GM23338 (cell line): ENCODE results near the gene OR51B2. TPM values are rescaled to one million over a fixed set of nuclear protein-coding genes. Genes with fewer than 3 reads are reported as not detected.

Experiments
- ATAC-seq: fragments of 200-7000 bp; cut with Tn5 transposase; 3 replicates; pipeline ENCODE4 v1.9.1; 2020
- DNase-seq: peaks from one replicate; pipeline ENCODE4 v3.0.0-alpha.2; 2015; ENCODE audit warnings: low spot score
- H2AFZ ChIP-seq: fragments of 200-600 bp; sonication (generic); 2 replicates; pipeline ENCODE4 v1.8.0; 2016; ENCODE audit warnings: antibody characterized with exemption, mild to moderate bottlenecking, moderate library complexity
- H3F3A ChIP-seq: fragments of 200-600 bp; sonication (generic); replicated peaks from 2 replicates; pipeline ENCODE4 v1.8.0; 2017; ENCODE audit warnings: antibody characterized with exemption, mixed run types, low read depth
- H3K27ac ChIP-seq: fragments of 200-600 bp; sonication (generic); 2 replicates; pipeline ENCODE4 v1.6.1; 2016; ENCODE audit warnings: low read depth
- H3K27me3 ChIP-seq: fragments of 200-600 bp; sonication (generic); 2 replicates; pipeline ENCODE4 v1.8.0; 2016; ENCODE audit warnings: mild to moderate bottlenecking, mixed run types, moderate library complexity; ENCODE audit not compliant: insufficient read depth
- H3K36me3 ChIP-seq: fragments of 200-600 bp; sonication (generic); 2 replicates; pipeline ENCODE4 v1.8.0; 2016; ENCODE audit warnings: mild to moderate bottlenecking; ENCODE audit not compliant: insufficient read depth
- H3K4me1 ChIP-seq: fragments of 200-600 bp; sonication (generic); 2 replicates; pipeline ENCODE4 v1.8.0; 2016; ENCODE audit warnings: mild to moderate bottlenecking, moderate library complexity; ENCODE audit not compliant: insufficient read depth
- H3K4me2 ChIP-seq: fragments of 200-600 bp; sonication (generic); 2 replicates; pipeline ENCODE4 v1.7.1; 2017; ENCODE audit warnings: mixed run types
- H3K4me3 ChIP-seq: fragments of 200-600 bp; sonication (generic); 2 replicates; pipeline ENCODE4 v1.6.1; 2016; ENCODE audit warnings: mixed run types
- H3K79me2 ChIP-seq: fragments of 200-600 bp; sonication (generic); replicated peaks from 2 replicates; pipeline ENCODE4 v1.8.0; 2017; ENCODE audit warnings: mild to moderate bottlenecking; ENCODE audit not compliant: insufficient read depth
- H3K9me2 ChIP-seq: fragments of 200-600 bp; sonication (generic); 2 replicates; pipeline ENCODE4 v1.8.0; 2017; ENCODE audit not compliant: insufficient read depth
- H4K20me1 ChIP-seq: fragments of 200-600 bp; sonication (generic); replicated peaks from 2 replicates; pipeline ENCODE4 v1.8.0; 2017; ENCODE audit warnings: mild to moderate bottlenecking; ENCODE audit not compliant: insufficient read depth
- H3K27ac Mint-ChIP-seq: 2 replicates; pipeline ENCODE4 v1.8.0; 2020; ENCODE audit warnings: inconsistent platforms, mild to moderate bottlenecking, moderate library complexity, mixed read lengths
- H3K27me3 Mint-ChIP-seq: 3 replicates; pipeline ENCODE4 v1.8.0; 2022; ENCODE audit warnings: low read depth, mild to moderate bottlenecking, moderate library complexity, mixed read lengths, inconsistent platforms; ENCODE audit not compliant: insufficient read depth, poor library complexity
- H3K36me3 Mint-ChIP-seq: 3 replicates; pipeline ENCODE4 v1.8.0; 2021; ENCODE audit warnings: low read depth, mild to moderate bottlenecking, inconsistent platforms, moderate library complexity, mixed read lengths
- H3K4me1 Mint-ChIP-seq: 3 replicates; pipeline ENCODE4 v1.8.0; 2020; ENCODE audit warnings: mild to moderate bottlenecking, inconsistent platforms, mixed read lengths
- H3K4me3 Mint-ChIP-seq: 3 replicates; pipeline ENCODE4 v1.8.0; 2021; ENCODE audit warnings: moderate library complexity, mild to moderate bottlenecking, inconsistent platforms, mixed read lengths
- H3K9me3 Mint-ChIP-seq: 3 replicates; pipeline ENCODE4 v1.8.0; 2020; ENCODE audit warnings: moderate library complexity, mild to moderate bottlenecking, inconsistent platforms, mixed read lengths
- EZH2phosphoT487 ChIP-seq: fragments of 200-600 bp; sonication (generic); IDR thresholded peaks from one replicate; pipeline ENCODE4 v1.8.1; 2018; ENCODE audit warnings: antibody characterized with exemption; ENCODE audit not compliant: unreplicated experiment
- JUNB ChIP-seq: IDR thresholded peaks from one replicate; pipeline ENCODE4 v1.6.1; 2016; ENCODE audit warnings: antibody characterized with exemption; ENCODE audit not compliant: unreplicated experiment
- NANOG ChIP-seq: IDR thresholded peaks from 2 replicates; pipeline ENCODE4 v1.6.1; 2016; ENCODE audit warnings: antibody characterized with exemption, borderline replicate concordance
- STAT1 ChIP-seq: IDR thresholded peaks from one replicate; pipeline ENCODE4 v1.6.1; 2016; ENCODE audit warnings: antibody characterized with exemption; ENCODE audit not compliant: unreplicated experiment
- ZNF114 ChIP-seq: fragments of 250-450 bp; sonication (Bioruptor Pico); IDR thresholded peaks from 2 replicates; pipeline ENCODE4 v1.5.0; 2020; ENCODE audit warnings: mild to moderate bottlenecking, moderate library complexity
- polyA plus RNA-seq: library from polyadenylated mRNA; unstranded; fragments of >200 nt; fragmentation: Nextera tagmentation; extraction: Ambion mirVana; gene quantifications from 2 replicates; pipeline ENCODE4 v1.2.1, GENCODE V29; 2016
- total RNA-seq: library from RNA; depleted of rRNA; stranded (reverse); fragments of >200 nt; shearing (Covaris generic); gene quantifications from 2 replicates; pipeline ENCODE4 v1.2.3, GENCODE V29; 2014
- TF ChIP-seq, protein P1 (sequence below): IDR thresholded peaks from one replicate; pipeline ENCODE4 v1.6.1; 2018; ENCODE audit warnings: antibody characterized with exemption; ENCODE audit not compliant: unreplicated experiment
- TF ChIP-seq, protein P2 (sequence below), 2 experiments: fragments of 200-600 bp in 1 of 2; sonication (generic) in 1 of 2; conservative IDR thresholded peaks; 2 replicates each; pipeline versions ENCODE4 v1.5.1 to v1.6.1; 2016 to 2017; ENCODE audit warnings: antibody characterized with exemption in 2 of 2, low read depth in 2 of 2, mild to moderate bottlenecking in 2 of 2, moderate library complexity in 1 of 2
- TF ChIP-seq, protein P3 (sequence below): fragments of 250-450 bp; sonication (Bioruptor Pico); IDR thresholded peaks from 2 replicates; pipeline ENCODE4 v1.5.0; 2020; ENCODE audit warnings: mild to moderate bottlenecking, moderate library complexity

Gene OR51B2
- total and polyA plus RNA-seq, 2 experiments from 2014 or later, result not detected

DNA sequence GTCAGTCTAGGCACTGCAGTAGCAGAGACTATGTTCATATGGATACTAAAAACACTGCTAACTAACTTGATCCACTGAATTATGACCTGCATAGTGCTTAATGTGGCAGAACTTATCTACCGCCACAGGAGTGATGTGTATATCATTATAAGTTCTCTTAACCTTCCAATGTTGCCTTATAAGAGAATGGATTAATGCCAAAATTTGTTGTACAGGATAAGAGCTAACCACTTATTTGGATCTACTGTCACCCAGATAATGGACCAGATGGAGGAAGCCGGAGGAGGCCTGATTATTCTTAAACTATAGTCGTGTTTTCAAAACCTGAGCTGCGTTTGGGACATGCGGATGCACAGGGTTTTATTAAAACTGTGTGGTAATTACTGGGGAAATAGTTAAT lies 20.5 kb downstream of the OR51B2 start (continued):
- TF ChIP-seq, protein P1, sequence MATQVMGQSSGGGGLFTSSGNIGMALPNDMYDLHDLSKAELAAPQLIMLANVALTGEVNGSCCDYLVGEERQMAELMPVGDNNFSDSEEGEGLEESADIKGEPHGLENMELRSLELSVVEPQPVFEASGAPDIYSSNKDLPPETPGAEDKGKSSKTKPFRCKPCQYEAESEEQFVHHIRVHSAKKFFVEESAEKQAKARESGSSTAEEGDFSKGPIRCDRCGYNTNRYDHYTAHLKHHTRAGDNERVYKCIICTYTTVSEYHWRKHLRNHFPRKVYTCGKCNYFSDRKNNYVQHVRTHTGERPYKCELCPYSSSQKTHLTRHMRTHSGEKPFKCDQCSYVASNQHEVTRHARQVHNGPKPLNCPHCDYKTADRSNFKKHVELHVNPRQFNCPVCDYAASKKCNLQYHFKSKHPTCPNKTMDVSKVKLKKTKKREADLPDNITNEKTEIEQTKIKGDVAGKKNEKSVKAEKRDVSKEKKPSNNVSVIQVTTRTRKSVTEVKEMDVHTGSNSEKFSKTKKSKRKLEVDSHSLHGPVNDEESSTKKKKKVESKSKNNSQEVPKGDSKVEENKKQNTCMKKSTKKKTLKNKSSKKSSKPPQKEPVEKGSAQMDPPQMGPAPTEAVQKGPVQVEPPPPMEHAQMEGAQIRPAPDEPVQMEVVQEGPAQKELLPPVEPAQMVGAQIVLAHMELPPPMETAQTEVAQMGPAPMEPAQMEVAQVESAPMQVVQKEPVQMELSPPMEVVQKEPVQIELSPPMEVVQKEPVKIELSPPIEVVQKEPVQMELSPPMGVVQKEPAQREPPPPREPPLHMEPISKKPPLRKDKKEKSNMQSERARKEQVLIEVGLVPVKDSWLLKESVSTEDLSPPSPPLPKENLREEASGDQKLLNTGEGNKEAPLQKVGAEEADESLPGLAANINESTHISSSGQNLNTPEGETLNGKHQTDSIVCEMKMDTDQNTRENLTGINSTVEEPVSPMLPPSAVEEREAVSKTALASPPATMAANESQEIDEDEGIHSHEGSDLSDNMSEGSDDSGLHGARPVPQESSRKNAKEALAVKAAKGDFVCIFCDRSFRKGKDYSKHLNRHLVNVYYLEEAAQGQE, result no peak
- TF ChIP-seq STAT1 (no peak), JUNB (no peak)

DNA sequence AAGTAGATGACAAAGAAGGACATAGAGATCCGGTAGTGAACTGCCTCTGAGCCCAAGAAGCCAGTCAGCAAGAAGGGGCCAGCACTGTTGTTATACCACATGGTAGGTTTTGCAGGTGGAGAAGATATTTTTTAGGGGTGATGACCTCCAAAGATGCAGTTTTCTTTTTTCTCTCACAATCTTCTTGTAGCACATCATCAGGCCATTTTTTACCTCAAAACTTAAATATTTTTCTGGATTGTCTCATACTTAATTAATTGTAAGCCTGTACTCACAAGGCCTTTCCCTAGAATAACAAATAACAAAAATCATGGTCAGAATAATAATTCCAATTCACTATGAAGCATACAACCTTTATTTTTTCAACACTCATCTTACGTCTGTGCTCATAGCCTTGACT lies 22.3 kb downstream of the OR51B2 start, which contains the start of gene OR51B4:
OR51B4 (minus strand) TSS at position 101 of the 400 bp plus-strand sequence; CDS start at position 101, 0 bp downstream.
- Histone ChIP-seq H4K20me1 (no peaks in the 10 kb centered on the region; the same call in 1 of the 2 replicates), H3K4me3 (no peak within 1 kb of the TSS), H3F3A (no peaks in the 10 kb centered on the region), H3K27me3 (no peaks in the 10 kb centered on the region), H3K79me2 (no peaks in the 10 kb centered on the region), H3K9me2 (no peaks in the 10 kb centered on the region), H3K4me2 (no peak within 1 kb of the TSS), H3K27ac (no peak within 1 kb of the TSS), H3K4me1 (no peaks in the 10 kb centered on the region), H2AFZ (no peak within 1 kb of the TSS), H3K36me3 (no peaks in the 10 kb centered on the region)
- TF ChIP-seq EZH2phosphoT487, result no peak
- TF ChIP-seq ZNF114 (CRISPR knock-in tag), result no peak
- Mint-ChIP-seq H3K4me3 (no peak within 1 kb of the TSS), H3K27me3 (no peaks in the 10 kb centered on the region), H3K4me1 (0 out of 3 replicates have a peak, but pooled peaks cover 3% of the 10 kb centered on the region), H3K27ac (no peak within 1 kb of the TSS), H3K36me3 (no peaks in the 10 kb centered on the region), H3K9me3 (no peaks in the 10 kb centered on the region)
- ATAC-seq (no peak), DNase-seq (no peak)

DNA sequence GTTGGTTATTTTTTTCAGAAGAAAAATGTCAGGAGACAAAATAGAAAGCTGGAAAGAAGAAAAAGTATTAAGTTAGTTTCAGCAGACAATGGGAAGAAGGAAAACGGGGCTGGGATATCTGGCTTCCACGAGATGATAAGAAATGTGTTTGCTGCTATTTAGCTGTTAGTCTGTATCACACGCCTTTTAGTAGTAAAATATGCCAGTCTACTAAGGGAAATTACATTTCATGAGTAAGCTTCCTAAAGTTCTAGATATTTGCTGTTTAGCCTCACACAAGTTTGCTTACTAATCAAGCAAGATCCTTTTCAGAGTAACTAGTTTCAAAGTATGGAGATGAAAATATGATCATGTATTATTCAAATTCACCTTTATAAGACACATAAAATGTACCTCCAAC lies 23.8 kb downstream of the OR51B2 start:
- H3K36me3 Mint-ChIP-seq, result no peaks in the 10 kb centered on the region
- Histone ChIP-seq H3K4me1 (no peaks in the 10 kb centered on the region), H3F3A (no peaks in the 10 kb centered on the region), H3K79me2 (no peaks in the 10 kb centered on the region), H3K4me3 (no peak overlapping the region), H2AFZ (no peak overlapping the region), H3K27ac (no peak overlapping the region), H3K4me2 (no peak overlapping the region), H3K27me3 (no peaks in the 10 kb centered on the region), H3K36me3 (no peaks in the 10 kb centered on the region), H4K20me1 (no peaks in the 10 kb centered on the region; the same call in 1 of the 2 replicates), H3K9me2 (no peaks in the 10 kb centered on the region)
- 0 out of 3 replicates have a peak, but pooled peaks cover 3% of the 10 kb centered on the region for H3K4me1 Mint-ChIP-seq
- H3K9me3 Mint-ChIP-seq, result no peaks in the 10 kb centered on the region
- DNase-seq (no peak), ATAC-seq (no peak)
- no peak overlapping the region for H3K4me3 Mint-ChIP-seq
- H3K27me3 Mint-ChIP-seq, result no peaks in the 10 kb centered on the region
- H3K27ac Mint-ChIP-seq, result no peak overlapping the region
- TF ChIP-seq, protein P2, sequence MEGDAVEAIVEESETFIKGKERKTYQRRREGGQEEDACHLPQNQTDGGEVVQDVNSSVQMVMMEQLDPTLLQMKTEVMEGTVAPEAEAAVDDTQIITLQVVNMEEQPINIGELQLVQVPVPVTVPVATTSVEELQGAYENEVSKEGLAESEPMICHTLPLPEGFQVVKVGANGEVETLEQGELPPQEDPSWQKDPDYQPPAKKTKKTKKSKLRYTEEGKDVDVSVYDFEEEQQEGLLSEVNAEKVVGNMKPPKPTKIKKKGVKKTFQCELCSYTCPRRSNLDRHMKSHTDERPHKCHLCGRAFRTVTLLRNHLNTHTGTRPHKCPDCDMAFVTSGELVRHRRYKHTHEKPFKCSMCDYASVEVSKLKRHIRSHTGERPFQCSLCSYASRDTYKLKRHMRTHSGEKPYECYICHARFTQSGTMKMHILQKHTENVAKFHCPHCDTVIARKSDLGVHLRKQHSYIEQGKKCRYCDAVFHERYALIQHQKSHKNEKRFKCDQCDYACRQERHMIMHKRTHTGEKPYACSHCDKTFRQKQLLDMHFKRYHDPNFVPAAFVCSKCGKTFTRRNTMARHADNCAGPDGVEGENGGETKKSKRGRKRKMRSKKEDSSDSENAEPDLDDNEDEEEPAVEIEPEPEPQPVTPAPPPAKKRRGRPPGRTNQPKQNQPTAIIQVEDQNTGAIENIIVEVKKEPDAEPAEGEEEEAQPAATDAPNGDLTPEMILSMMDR (conservative IDR thresholded peaks at IDR 0.05; ENCODE audit: low read depth in 2 of 2), result no peak
- TF ChIP-seq ZNF114 (CRISPR knock-in tag), result no peak
- no peak for TF ChIP-seq NANOG
- TF ChIP-seq, protein P3, sequence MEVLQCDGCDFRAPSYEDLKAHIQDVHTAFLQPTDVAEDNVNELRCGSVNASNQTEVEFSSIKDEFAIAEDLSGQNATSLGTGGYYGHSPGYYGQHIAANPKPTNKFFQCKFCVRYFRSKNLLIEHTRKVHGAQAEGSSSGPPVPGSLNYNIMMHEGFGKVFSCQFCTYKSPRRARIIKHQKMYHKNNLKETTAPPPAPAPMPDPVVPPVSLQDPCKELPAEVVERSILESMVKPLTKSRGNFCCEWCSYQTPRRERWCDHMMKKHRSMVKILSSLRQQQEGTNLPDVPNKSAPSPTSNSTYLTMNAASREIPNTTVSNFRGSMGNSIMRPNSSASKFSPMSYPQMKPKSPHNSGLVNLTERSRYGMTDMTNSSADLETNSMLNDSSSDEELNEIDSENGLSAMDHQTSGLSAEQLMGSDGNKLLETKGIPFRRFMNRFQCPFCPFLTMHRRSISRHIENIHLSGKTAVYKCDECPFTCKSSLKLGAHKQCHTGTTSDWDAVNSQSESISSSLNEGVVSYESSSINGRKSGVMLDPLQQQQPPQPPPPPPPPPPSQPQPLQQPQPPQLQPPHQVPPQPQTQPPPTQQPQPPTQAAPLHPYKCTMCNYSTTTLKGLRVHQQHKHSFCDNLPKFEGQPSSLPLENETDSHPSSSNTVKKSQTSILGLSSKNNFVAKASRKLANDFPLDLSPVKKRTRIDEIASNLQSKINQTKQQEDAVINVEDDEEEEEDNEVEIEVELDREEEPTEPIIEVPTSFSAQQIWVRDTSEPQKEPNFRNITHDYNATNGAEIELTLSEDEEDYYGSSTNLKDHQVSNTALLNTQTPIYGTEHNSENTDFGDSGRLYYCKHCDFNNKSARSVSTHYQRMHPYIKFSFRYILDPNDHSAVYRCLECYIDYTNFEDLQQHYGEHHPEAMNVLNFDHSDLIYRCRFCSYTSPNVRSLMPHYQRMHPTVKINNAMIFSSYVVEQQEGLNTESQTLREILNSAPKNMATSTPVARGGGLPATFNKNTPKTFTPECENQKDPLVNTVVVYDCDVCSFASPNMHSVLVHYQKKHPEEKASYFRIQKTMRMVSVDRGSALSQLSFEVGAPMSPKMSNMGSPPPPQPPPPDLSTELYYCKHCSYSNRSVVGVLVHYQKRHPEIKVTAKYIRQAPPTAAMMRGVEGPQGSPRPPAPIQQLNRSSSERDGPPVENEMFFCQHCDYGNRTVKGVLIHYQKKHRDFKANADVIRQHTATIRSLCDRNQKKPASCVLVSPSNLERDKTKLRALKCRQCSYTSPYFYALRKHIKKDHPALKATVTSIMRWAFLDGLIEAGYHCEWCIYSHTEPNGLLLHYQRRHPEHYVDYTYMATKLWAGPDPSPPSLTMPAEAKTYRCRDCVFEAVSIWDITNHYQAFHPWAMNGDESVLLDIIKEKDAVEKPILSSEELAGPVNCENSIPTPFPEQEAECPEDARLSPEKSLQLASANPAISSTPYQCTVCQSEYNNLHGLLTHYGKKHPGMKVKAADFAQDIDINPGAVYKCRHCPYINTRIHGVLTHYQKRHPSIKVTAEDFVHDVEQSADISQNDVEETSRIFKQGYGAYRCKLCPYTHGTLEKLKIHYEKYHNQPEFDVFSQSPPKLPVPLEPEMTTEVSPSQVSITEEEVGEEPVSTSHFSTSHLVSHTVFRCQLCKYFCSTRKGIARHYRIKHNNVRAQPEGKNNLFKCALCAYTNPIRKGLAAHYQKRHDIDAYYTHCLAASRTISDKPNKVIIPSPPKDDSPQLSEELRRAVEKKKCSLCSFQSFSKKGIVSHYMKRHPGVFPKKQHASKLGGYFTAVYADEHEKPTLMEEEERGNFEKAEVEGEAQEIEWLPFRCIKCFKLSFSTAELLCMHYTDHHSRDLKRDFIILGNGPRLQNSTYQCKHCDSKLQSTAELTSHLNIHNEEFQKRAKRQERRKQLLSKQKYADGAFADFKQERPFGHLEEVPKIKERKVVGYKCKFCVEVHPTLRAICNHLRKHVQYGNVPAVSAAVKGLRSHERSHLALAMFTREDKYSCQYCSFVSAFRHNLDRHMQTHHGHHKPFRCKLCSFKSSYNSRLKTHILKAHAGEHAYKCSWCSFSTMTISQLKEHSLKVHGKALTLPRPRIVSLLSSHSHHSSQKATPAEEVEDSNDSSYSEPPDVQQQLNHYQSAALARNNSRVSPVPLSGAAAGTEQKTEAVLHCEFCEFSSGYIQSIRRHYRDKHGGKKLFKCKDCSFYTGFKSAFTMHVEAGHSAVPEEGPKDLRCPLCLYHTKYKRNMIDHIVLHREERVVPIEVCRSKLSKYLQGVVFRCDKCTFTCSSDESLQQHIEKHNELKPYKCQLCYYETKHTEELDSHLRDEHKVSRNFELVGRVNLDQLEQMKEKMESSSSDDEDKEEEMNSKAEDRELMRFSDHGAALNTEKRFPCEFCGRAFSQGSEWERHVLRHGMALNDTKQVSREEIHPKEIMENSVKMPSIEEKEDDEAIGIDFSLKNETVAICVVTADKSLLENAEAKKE (CRISPR knock-in tag), result no peak
- TF ChIP-seq JUNB, result no peak
- no peak for TF ChIP-seq STAT1
